ENCODE measurements around the gene FMN1. TPM values are rescaled to one million over a fixed set of nuclear protein-coding genes. Genes with fewer than 3 reads are reported as not detected.
A peak's percentile ranks its signal among the peaks of the same experiment; 100 is the strongest.

The FMN1 gene
- total RNA-seq, 2 donors from 2014 or later: 13.7 to 17.1 TPM

DNA sequence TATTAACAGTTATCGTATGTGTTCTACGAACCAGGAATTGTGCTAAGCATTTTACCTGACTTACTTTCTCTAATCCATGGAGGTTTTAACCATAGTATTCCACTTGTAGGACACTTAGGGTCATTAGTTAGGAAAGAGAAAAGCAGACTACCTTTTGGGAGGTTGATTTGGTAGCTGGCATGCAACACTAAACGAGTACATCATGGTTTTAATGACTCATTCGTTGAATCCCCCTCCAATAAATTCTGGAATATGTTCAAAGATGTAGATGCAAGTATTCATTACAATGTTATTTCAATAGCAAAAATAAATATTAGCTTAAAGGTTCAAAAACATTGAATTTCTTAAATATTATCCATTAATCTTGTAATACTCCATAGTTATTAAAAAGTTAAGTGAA is 162.5 kb downstream of the FMN1 start:
- TF ChIP-seq POLR2A (IDR thresholded peaks at IDR 0.05): no peak
- TF ChIP-seq, protein P1, sequence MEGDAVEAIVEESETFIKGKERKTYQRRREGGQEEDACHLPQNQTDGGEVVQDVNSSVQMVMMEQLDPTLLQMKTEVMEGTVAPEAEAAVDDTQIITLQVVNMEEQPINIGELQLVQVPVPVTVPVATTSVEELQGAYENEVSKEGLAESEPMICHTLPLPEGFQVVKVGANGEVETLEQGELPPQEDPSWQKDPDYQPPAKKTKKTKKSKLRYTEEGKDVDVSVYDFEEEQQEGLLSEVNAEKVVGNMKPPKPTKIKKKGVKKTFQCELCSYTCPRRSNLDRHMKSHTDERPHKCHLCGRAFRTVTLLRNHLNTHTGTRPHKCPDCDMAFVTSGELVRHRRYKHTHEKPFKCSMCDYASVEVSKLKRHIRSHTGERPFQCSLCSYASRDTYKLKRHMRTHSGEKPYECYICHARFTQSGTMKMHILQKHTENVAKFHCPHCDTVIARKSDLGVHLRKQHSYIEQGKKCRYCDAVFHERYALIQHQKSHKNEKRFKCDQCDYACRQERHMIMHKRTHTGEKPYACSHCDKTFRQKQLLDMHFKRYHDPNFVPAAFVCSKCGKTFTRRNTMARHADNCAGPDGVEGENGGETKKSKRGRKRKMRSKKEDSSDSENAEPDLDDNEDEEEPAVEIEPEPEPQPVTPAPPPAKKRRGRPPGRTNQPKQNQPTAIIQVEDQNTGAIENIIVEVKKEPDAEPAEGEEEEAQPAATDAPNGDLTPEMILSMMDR (IDR thresholded peaks at IDR 0.05): no peak
- intact Hi-C loops (cut with DNase I): no loop called here
- WGBS, 2 donors: 75 to 77% methylated on average over 4 of the region's 4 CpGs
- Histone ChIP-seq H3K9me3 (no peaks in the 10 kb centered on the region), H3K27ac (no peak overlapping the region), H3K36me3 (replicated peaks in 1 of 2; ENCODE audit: insufficient read depth in 1 of 2, low read depth in 2 of 2) (no peaks in the 10 kb centered on the region), H3K4me1 (peaks cover 15% of the 10 kb centered on the region), H3K4me3 (no peak overlapping the region), H3K27me3 (no peaks in the 10 kb centered on the region)
- DNase-seq: no peak
- ATAC-seq: no peak

DNA sequence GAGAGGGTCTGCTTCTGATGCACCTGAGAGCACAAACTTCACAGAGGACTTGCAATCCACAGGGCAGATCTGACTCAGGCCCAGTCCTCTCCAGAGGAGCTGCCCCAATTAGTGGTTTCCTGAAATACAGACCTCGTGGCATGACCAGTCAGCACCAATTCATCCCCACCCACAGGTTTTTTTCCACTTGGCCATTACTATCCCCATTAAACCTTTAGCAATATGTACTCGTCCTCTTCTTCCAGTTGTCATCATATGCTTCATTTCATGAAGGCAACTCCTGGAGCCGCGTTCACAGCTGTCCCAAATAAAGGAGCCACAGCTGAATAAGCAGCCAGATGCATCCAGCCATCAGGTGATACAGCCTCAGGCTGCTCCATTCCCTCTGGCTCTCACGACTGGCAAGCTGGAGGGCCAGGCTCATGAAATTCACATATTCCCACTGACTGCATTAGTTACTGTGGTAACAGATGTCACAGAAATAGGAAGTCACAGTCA is 163.1 kb downstream of the FMN1 start:
- no peaks in the 10 kb centered on the region for H3K9me3 ChIP-seq
- intact Hi-C loops (cut with DNase I): no loop called here
- TF ChIP-seq, protein P1 (IDR thresholded peaks at IDR 0.05): no peak
- TF ChIP-seq POLR2A (IDR thresholded peaks at IDR 0.05): no peak
- DNase-seq: peak in 3 of 4 donors; percentile 31 to 34 (median 33)
- 74 to 76% methylated on average over 5 of the region's 5 CpGs for WGBS, 2 donors
- no peak overlapping the region for H3K4me3 ChIP-seq
- H3K27ac ChIP-seq: no peak overlapping the region
- no peaks in the 10 kb centered on the region for H3K36me3 ChIP-seq (replicated peaks in 1 of 2; ENCODE audit: insufficient read depth in 1 of 2, low read depth in 2 of 2)
- ATAC-seq: peak; percentile 42
- peaks cover 20% of the 10 kb centered on the region for H3K4me1 ChIP-seq
- H3K27me3 ChIP-seq: no peaks in the 10 kb centered on the region

DNA sequence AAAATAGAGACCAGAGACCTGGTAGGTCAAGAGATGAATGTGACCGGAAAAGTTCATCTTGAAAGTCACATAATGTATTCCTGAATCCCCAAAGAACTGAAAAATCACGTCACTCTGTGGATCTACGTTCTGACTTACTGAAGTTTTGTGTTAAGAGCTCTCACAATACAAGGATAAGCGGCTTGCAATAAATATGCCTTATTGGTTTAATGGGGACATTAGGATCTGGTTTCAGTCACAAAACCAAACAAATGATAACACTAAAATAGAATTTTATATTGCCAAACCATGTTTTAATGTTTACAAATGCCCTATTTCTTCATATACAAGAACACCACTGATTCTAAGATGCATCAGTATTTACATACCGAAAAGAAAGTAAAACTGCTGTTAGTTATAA is 164.2 kb downstream of the FMN1 start:
- no peak for DNase-seq
- Histone ChIP-seq H3K4me1 (peaks cover 20% of the 10 kb centered on the region), H3K27me3 (no peaks in the 10 kb centered on the region), H3K36me3 (replicated peaks in 1 of 2; ENCODE audit: insufficient read depth in 1 of 2, low read depth in 2 of 2) (no peaks in the 10 kb centered on the region), H3K9me3 (no peaks in the 10 kb centered on the region), H3K4me3 (no peak overlapping the region), H3K27ac (no peak overlapping the region)
- intact Hi-C loops (cut with DNase I): no loop called here
- TF ChIP-seq POLR2A (IDR thresholded peaks at IDR 0.05): no peak
- TF ChIP-seq, protein P1 (IDR thresholded peaks at IDR 0.05): no peak
- 87 to 90% methylated on average over 5 of the region's 5 CpGs for WGBS, 2 donors
- no peak for ATAC-seq

DNA sequence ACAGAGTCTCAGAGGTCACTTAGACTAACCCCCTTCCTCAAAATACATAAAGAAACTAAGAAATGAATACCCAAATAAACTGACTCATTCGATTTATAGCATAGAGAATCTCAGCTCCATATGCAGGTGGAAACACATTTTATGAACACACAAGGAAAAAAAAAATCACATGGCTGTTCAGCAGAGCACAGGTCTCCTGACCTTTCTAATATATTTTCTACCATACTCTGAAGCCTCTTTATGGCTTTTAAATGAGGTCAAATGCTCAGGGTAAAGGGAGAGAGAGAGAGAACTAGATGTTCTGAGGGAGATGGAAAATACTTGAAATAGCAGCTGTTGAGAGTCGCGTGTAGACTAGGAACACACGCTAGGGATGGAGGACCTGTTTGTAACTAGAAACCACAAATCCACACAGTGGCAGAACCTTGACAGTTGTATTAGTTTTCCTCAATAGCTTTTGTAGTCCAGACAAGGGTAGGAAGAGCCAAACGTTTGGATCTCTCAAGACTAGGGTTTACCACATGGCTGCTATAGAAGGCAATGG is 165.3 kb downstream of the FMN1 start:
- H3K27ac ChIP-seq: peak overlapping the region in 1 of 4 donors; percentile 46
- ATAC-seq (peak; percentile 21), DNase-seq (no peak)
- H3K36me3 ChIP-seq (replicated peaks in 1 of 2; ENCODE audit: insufficient read depth in 1 of 2, low read depth in 2 of 2): no peaks in the 10 kb centered on the region
- H3K4me1 ChIP-seq: peaks cover 20% of the 10 kb centered on the region
- whole genome bisulfite sequencing, 2 donors: 58% methylated on average over 5 of the region's 5 CpGs
- intact Hi-C loops (cut with DNase I): no loop called here
- no peaks in the 10 kb centered on the region for H3K27me3 ChIP-seq
- no peak overlapping the region for H3K4me3 ChIP-seq
- no peaks in the 10 kb centered on the region for H3K9me3 ChIP-seq
- TF ChIP-seq, protein P1 (IDR thresholded peaks at IDR 0.05): no peak
- TF ChIP-seq POLR2A (IDR thresholded peaks at IDR 0.05): no peak

DNA sequence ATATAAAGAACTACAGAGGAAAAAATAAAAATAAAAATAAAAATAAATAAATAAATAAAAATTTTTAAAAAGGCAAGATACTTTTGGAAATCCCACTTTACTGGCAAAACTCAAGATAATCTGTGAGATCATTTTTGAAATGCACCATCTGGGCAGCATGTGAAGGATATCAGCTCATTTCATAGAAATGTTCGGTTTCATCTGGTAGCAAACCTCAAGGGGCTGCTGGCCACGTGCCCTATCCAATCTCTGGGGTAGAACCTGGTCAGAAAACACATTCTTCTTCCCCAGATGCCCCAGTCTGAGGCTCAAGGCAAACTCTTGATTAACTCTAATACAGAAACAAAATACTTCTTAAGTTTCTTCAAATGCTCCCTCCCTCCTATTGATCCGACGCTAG is 166.0 kb downstream of the FMN1 start:
- H3K9me3 ChIP-seq: no peaks in the 10 kb centered on the region
- no peak for TF ChIP-seq POLR2A (IDR thresholded peaks at IDR 0.05)
- TF ChIP-seq, protein P1 (IDR thresholded peaks at IDR 0.05): no peak
- no peaks in the 10 kb centered on the region for H3K27me3 ChIP-seq
- no peak for ATAC-seq
- H3K36me3 ChIP-seq (replicated peaks in 1 of 2; ENCODE audit: insufficient read depth in 1 of 2, low read depth in 2 of 2): no peaks in the 10 kb centered on the region
- intact Hi-C loops (cut with DNase I): no loop called here
- H3K4me1 ChIP-seq: peaks cover 20% of the 10 kb centered on the region
- H3K4me3 ChIP-seq: no peak overlapping the region
- peak overlapping the region in 1 of 4 donors; percentile 46 for H3K27ac ChIP-seq
- no peak for DNase-seq
- WGBS, 2 donors: 54 to 62% methylated on average over 4 of the region's 4 CpGs

Data from body of pancreas (tissue), 4 donors.